Dedifferentiated amniotic fluid mesenchymal stem cell (primary cell): ENCODE data around the gene LCP2.
"Not testable (repeated sequence)": the region's sequence is repeated elsewhere in the genome, so short reads cannot be mapped to it uniquely, and the experiment has no call there.

ENCODE experiments used
- DNase-seq: peaks from one replicate; pipeline ENCODE4 v3.0.0-alpha.2; 2016; ENCODE audit errors: extremely low spot score

The LCP2 gene

DNA sequence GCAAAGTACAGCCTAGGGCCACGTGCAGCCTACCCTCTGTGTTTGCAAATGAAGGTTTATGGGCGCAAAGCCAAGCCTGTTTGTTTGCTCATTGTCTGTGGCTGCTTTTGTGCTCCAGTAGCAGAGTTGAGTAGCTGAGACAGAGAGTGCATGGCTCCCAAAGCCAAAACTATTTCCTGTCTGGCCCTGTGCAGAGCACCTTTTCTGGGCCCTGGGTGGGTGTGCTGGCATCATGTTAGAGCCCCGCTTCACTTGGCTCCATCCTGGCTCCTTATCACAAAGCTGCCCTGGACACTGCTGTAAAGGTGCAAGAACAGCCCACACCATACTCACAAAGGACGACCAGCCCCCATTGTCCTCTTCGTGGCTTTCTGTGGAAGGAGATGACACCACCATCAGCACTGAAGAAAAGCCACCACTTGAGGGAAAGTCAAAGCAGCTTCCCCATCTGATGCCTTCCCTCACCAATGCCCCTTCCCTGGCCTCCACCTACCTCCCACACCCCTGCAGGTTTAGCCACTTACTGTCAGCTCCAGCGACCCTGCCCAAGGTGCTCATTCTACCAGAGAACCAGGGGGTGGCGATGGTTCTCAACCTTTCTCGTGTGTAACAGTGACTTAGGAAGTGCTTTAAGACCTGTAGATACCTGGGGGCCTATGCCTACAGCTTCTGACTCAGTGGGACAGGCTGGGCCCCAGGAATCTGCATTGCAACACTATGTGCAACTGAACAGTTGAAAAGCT, 23.4 kb downstream of the LCP2 start:
- DNase-seq: no peak

- no peak for DNase-seq
These were observed 27.1 kb downstream of the LCP2 start for GRCh38 chr5:170270293-170271069.

DNA sequence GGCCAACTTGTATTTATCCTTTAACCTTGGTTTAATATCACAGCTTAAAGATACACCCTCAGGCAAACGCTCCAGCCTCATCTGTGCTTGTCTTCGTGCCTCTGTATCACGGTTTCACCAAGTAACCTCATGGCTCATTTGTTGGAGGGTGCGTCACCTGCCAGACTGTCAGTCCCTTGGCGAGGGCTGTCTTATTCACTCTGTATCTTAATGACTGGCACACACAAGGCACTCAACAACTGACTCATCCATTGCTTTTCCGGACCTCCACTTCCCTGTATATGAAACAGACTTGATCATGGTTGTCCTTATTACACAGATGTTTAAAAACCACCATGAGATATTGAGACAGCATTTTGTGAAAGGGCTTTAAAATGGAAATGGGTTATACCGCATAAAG, 28.0 kb downstream of the LCP2 start:
- no peak for DNase-seq

DNA sequence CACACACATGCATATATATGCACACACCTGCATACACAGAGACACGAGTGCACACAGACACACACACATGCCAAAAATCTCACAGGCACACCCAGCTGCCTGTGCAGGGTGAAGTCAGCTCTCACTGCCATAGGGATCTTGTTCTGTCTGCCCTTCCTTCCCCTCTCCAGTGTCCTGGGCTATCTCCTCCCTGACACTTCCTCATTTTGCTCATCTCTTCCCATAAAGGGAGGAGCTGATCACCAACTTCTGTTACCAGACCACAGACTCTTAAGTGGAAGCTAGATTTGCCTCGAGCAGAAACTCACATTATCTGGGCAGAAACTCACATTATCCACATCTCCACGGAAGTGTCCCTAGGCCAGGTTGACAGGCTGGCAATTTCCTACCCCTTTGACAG, 28.7 kb downstream of the LCP2 start:
- DNase-seq: no peak

DNA sequence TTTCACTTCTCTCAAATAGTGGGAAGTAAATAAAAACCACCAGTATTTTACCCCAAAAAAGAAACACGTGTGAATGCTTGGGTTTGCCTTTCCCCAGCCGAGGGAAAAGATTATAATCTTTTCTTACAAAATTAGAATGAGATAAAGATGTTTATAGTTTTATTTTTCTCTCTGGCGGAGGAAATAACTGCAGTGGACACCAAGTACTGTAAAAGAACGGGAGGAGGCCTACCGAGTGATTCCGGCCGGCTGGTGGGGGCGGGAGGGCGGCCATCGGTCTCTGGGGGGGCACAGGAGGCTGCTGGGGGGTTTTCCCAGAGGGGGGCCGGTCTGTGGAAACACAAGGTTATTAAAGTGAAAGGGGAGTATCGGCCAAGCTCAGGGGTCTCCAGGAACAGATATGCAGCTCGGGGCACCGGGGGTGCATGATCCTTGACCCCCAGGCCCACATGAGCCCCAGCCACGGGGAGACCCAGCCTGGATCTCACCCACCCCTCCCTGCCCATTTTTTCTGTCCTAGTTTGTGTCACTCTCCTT, 29.4 kb downstream of the LCP2 start:
- no peak for DNase-seq

DNA sequence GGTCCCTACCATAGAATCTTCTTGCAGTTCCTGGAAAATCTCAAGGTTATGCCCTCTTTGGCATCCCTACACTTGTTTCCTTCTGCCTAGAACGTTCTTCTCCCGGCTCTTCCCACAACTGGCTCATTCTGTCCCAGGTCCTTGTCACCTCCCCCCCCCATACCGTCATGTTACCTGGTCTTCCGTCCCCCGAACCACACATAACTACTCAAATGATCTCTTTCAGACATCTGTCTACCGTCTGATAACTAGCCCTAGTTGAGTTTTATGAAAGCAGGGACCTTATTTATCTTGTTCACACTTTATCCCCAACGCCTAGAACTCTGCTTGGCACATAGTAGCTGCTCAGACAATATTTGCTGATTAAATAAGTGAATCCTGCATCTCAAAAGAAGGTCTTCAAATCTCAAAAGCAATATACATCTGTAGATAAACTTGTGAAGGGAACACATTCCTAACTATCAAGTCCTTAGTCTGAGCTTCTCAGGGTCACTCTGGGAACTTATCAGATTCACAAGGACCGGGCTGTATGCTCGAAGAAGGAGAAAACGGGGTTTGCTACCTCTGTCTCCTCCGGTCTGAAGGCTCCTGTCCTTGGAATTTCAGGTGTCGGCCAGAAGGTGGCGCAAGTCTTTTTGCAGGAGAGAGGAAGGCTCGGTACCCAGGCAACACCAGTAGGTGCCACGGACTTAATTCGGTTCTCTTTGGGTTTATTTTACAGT, 30.0 kb downstream of the LCP2 start:
- DNase-seq: peak; percentile 72

DNA sequence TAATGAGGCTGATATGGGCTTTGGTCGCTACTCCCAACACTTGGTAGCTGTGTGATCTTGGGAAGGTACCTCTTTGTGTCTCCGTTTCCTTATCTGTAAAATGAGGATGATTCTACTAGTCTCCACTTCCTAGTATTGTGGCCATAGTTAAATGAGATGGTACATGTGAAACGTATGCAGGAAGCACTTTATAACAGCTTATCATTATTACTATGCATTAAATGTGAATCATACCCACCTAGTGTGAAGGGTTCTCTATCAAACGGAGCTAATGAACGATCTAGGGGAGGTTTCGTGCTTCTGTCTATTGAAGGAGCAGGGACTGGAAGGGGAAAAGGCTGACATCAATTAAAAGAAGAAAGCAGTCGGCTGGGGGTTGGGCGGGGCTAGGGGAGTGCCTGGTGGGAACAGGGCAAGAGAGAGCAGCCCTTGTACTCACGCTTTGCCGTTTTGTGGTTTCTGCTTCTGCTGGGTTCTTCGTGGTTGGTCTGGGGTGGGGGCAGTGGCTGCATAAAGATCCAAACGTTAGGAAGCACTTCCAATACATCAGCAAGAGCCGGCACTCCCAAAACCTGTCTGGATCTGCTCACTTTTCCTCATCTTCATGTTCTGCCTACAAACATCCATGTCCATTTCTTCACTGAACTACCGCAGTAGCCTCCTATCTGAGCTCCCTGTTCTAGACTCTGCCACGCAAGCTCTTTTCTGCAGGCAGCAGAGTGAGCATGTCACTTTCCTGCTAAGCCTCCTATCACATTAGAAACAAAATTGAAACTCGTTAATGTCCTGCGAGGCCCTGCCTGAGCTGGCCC, 30.8 kb downstream of the LCP2 start:
- no peak for DNase-seq

DNA sequence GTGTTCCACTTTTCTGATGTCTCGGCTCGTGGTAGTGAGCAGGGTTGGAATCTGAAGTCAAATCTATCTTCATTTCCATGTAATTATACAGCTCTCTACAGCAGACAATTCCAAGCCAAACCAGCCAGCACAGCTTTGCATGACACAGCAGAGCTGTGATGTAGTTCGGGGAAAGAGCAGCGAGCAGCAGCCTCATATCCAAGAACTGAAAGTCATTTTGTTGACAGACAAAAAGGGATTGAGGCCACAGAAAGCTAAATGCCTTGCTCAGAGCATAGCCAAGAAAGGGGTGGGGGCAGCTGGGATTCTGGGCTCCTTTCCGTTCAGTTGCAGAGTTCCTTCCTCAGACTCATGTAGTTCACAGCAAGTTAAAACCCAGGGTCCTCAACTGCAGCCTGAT, 32.1 kb downstream of the LCP2 start:
- DNase-seq: no peak

DNA sequence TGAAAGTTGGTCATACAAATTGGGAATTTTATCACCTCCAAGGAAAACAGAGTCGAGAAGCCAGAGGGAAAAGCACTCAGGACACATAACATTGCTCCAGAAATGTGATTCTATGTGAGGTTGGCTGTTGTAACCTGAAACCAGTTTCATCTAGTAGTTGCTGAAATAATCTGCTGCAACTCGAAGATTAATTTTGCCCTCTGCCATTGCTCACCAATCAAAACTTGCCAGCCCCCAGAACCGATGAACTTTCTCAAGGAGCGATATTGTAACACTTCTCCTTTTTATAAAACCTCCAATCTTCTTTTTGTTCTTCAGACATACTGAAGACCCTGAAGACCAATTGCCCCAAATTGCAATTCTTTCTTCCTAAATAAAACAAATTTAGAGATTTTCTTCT, 33.7 kb downstream of the LCP2 start:
- no peak for DNase-seq

DNA sequence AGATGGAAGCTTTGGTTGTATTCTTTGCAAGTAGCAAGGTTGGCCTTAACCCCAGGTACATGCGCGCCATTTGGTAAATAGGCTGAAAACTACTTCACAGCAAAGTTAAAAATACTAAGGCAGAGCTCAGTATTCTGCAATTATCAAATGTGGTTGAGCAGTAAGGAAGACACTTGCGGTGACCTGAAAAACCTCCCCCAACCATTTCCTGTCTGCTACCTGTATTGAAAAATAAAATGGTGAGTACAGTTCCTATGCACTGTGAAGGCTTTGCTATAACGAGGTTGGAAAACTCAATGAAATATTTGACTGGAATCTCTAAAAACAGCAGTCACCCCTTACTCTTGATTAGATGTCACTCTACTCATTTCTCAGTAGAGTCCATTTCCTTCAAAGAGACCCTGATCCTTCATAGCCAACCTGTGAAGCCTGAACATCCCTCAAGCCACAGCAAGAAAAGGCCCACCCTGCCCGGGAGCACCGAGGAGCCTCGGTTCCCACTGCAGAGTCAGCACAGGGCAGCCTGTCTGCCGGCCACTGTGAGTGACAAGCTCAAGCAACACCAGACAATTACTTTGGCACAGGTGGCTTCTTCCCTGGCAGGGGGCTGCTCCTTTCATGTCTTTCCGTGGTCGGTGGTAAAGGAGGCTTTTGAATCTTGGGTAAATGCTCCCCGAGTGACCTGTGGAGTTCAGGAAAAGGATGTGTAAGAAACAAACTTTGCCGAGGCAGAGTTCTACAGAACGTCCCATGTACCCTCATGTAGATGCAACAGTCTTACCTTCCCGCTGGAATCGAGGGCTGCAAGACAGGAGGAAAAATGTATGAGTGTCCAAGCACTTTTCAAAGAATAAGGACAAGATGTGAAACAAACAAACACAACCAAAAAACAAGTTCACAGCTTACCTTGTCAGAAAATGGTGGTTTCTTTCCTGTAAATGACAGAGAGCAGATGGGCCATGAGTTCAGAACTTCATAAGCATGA, 35.2 kb downstream of the LCP2 start:
- no peak for DNase-seq

DNA sequence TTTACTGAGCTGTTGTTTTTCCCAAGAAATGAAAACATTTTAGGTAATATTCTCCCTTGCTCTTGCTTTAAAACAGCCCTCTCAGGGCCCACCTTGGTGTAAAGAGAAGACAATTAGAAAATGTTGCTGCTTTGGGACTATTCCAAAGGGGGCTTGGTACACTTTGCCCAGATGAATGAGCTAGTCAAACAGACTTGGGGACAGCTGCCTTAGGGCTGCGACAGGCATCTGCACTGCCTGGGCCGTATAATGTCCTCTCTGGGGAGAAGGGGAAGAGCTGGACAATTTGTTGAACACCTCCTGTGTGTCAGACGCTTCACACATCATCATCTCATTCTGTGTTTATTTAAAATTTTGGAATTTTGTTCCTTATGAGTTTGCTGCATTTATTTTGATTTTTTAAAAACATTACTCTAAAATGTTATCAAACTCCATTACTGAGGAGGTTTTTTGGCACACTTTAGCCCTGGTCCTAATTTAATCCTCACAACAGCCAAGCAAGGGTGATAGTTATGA, 36.0 kb downstream of the LCP2 start:
- DNase-seq: no peak

- no peak for DNase-seq
These were observed 40.2 kb downstream of the LCP2 start for GRCh38 chr5:170257370-170257769.

- DNase-seq: no peak
These were observed 41.0 kb downstream of the LCP2 start for GRCh38 chr5:170256571-170256970.

DNA sequence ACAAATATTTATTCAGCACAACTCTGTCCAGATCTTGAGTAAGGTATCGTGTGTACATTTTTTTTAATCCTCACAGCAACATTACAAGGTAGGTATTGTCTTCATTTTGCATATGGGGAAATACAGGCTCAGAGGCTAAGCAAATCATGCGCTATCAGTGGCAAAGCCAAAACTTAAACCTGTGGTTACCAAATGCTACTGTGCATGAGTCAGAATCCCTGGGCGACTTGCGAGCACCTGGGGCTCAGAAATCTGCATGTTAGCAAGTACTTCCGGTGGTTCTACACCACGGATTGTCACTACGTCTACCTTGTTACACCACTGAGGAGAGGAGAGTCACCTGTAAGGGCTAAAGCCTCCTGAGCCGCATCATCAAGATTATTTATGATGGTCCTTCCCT, 43.5 kb downstream of the LCP2 start:
- DNase-seq: no peak

DNA sequence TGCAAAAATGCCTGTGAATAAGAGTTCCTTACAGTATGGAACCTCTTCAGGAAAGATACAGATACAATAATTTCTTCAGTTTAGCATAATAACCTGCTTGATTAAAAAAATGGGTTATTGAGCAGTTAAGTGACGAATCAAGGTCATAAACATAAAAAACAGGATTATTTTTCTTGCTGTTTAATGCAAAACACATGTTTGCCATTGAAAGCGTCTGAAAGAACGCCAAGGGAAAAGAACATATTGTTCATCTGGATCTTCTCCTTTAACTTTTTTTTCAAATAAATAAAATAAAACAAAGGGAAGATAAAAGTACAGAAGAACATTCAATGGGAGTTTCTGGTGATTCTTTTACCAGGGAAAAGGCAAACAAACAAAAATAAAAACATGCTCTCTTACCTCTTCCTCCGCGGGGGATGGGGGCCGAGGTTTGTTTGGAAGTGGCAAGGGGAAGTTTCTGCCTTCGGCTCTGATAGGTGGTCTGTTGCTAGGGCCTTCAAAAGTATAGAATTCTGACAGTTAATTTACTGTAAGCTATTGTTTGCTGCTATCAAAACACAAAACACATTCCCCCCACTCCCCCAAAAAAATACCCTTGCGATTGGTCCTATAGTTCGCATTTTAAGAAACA, 44.7 kb downstream of the LCP2 start:
- no peak for DNase-seq

- DNase-seq: no peak
These were observed 45.5 kb downstream of the LCP2 start for GRCh38 chr5:170252109-170252508.

DNA sequence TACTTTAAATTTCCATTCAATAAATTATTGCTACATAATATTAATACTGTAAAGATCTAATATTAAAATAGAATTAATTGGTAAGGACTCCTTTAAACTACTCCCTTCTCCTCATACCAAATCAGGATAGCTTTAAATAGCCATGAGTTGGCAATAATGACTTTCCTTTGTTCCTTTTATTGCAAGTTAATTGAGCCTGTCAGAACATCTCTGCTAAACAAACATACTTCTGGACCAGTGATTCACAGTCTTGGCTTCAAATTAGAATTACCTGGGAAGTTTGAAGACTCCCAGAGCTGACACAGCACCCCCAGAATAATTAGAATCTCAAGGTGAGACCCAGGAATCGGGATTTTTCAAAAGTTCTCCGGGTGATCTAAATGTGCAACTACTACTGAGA, 46.1 kb downstream of the LCP2 start:
- no peak for DNase-seq

DNA sequence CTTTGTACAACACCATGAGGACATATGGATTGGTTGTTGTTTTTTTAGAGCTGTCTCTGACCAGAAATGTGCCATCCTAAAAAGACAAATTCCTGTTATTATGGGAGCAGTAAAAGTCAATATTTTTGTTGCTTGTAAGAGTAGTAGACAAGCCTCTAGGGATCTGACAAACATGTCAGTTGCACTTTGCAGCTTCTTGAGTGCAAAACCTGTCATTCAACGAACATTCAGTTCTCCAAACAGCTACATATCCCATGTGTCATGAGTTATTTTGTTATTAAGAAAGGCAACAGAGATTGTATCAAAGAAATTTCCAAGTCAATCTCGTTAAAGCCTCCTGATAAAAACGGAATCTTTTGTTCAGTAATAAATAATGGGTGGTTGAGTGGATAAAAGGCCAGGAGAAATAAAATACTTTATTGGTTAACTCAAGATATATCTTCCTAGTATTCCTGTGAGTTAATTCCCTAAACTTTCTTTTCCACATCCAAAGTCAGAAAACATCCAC, 46.7 kb downstream of the LCP2 start:
- no peak for DNase-seq

DNA sequence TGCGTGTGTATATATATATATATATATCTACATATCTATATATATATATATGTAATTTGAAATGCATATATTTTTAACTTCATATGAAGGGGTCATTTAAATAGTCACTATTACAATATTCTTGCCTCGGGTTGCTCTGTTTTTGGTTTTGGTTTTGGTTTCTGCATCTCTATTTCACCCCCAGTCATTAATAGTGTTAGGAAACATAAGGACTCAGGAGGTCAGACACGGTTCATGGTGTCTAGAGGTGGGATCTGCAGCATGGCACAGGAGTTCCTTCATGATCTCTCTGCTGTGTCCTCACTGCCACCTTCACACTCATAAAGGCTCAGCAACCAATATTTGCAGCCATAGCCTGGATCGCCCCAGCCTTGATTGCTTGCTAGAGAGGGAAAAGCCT, 48.2 kb downstream of the LCP2 start:
- DNase-seq: no peak

DNA sequence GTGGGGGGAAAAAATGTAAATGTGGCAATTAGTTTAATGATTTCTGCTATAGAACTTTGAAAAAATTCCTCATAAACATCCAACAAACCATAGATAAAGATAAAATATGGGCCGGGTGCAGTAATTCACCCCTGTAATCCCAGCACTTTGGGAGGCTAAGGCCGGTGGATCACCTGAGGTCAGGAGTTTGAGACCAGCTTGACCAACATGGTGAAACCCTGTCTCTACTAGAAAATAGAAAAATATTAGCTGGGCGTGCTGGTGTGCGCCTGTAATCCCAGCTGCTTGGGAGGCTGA, 48.7 kb downstream of the LCP2 start:
- not testable (repeated sequence) for DNase-seq
